B cell (primary cell): ENCODE results near the gene EHD4.

Experiments
- CTCF ChIP-seq: fragments of 200-600 bp; IDR thresholded peaks from one replicate; pipeline ENCODE4 v1.8.0; 2022; ENCODE audit warnings: antibody characterized with exemption, mild to moderate bottlenecking
- EZH2 ChIP-seq: IDR thresholded peaks from 2 replicates; pipeline ENCODE4 v1.6.1; 2012; ENCODE audit warnings: borderline replicate concordance, low read depth, mild to moderate bottlenecking, moderate library complexity, low read length; ENCODE audit not compliant: insufficient read depth, poor library complexity, severe bottlenecking

DNA sequence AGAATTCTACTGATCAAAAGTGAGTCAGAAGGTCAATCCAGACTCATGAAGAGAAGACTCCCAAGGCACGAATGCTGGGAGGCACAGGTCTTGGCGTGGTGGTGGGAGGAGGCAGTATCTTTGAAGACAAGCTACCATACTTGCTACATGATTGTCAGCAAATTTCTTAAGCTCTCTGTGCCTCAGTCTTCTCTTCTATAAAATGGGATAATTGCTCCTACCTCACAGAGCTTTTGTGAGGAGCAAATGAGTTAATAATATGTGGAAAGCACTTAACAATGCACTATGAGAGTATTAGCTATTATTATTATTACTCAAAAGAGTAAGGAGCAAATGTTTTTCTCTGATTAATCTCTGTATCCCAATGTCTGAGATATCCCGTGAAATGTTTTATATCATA lies 36.2 kb downstream of the EHD4 start:
- TF ChIP-seq CTCF (no peak), EZH2 (no peak)
